AG09309 (cell line): Measurements from ENCODE around the gene DRICH1.
"Not testable (repeated sequence)": the region's sequence is repeated elsewhere in the genome, so short reads cannot be mapped to it uniquely, and the experiment has no call there.

Experiments
- DNase-seq: peaks from one replicate; pipeline ENCODE4 v3.0.0-alpha.2; 2010; ENCODE audit warnings: low read depth
- H3K4me3 ChIP-seq: 2 replicates; pipeline ENCODE4 v1.5.1; 2011; ENCODE audit warnings: mild to moderate bottlenecking, low read depth, low read length, moderate library complexity; ENCODE audit not compliant: control insufficient read depth
- CTCF ChIP-seq: IDR thresholded peaks from 2 replicates; pipeline ENCODE4 v1.5.1; 2011; ENCODE audit warnings: mild to moderate bottlenecking, low read depth, low read length, inconsistent platforms; ENCODE audit not compliant: insufficient read depth, control insufficient read depth; ENCODE audit errors: missing control alignments

Gene DRICH1

GRCh38 chr22:23574877-23575276 is 57.2 kb downstream of the DRICH1 start:
- no peak for TF ChIP-seq CTCF
- DNase-seq = no peak

DNA sequence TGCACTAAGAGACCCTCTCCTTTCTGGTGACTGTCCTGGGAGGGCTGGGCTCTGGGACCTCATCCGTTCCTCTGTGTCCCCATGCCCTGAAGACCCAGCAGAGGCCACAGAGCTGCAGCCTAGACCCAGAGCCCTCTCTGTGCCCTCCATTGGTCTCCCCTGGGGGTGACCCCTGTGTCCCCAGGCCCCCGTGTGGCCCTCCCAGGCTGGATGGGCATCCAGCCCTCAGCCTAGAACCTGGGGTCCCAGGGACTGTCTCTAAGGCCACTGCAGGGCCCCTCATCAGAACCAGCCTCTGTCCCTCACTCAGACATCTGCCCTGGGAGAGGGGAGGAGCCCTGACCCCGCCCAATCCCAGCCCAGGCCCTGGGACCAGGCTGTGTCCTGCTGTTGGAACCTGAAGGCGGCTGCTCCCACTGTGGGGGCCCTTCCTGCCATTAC is 57.7 kb downstream of the DRICH1 start:
- no peak for DNase-seq
- no peak overlapping the region for H3K4me3 ChIP-seq
- TF ChIP-seq CTCF = no peak

More at GRCh38 chr22:23574877-23575276, 57.2 kb downstream of the DRICH1 start:
- H3K4me3 ChIP-seq = no peak overlapping the region

DNA sequence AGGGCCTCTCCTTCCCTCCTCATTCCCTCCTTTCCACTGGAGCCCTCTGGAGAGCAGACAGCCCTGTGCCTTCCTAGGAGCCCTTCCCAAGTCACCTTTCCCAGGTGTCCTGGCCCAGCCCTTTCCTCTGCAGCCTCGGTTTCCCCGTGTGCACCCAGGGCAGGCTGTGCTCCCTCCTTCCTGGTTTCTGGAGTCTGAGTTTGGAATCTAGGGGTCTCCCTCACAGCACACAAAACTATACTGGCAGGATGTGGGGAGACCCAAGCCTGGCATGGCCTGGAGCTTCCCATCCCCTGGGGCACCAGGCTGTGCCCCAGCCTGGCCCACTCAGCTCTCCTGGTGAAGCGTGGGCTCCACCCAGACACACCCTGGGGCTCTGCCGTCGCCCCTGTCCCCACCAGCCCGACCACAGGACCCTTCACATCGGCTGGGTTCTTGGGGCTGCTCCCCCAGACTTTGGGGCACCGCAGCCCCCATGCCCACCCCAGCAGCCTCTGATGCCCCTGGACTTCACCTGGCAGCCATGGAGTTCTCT is 58.4 kb downstream of the DRICH1 start:
- H3K4me3 ChIP-seq, DNase-seq: not testable (repeated sequence)

DNA sequence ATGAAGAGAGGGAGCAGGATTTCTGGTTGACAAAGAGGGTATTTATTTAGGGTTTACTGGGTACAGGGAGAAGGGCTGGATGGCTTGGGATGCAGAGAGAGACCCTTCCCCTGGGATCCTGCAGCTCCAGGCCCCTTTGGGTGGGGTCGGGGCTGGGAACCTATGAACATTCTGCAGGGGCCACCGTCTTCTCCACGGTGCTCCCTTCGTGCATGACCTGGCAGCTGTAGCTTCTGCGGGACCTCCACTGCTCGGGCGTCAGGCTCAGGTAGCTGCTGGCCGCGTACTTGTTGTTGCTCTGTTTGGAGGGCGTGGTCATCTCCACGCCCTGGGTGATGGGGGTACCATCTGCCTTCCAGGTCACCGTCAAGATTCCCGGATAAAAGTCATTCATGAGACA is 59.0 kb downstream of the DRICH1 start:
- not testable (repeated sequence) for H3K4me3 ChIP-seq, DNase-seq

DNA sequence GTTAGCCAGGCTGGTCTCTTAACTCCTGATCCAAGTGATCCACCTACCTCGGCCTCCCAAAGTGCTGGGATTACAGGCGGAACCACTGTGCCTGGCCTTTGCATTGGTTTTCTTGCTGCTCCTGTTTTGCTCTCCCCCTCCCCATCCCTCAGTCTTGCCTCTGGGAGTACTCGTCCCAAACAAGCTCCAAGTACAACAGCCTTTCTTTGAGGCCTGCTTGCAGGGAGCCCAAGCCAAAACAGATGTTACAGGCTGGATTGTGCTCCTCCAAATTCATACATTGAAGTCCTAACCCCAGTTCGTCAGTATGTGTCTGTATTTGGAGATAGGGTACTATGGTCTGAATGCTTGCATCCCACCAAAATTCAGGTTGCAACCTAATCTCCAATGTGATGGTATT is 60.6 kb downstream of the DRICH1 start:
- no peak for DNase-seq
- TF ChIP-seq CTCF = no peak
- H3K4me3 ChIP-seq = no peak overlapping the region

GRCh38 chr22:23570681-23571080 is 61.4 kb downstream of the DRICH1 start:
- no peak overlapping the region for H3K4me3 ChIP-seq
- DNase-seq = no peak
- TF ChIP-seq CTCF = no peak

DNA sequence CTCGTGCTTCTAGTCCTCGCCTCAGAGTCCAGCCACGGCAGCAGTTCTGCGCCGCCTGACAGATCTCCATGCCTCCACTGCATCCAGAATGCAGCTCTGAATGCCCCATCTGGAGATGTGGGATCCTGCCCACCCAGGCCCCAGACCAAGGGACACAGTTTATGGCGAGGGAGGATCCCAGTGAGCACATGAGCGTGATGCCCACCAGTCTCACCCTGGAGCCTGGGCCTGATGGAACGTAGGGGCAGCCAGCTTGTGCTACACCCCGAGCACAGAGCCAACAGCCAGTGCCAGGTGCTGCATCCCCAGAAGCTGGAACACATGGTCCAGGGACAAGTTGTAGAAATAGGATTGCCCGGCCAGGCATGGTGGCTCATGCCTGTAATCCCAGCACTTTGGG is 62.4 kb downstream of the DRICH1 start:
- no peak for DNase-seq
- no peak for TF ChIP-seq CTCF
- H3K4me3 ChIP-seq = no peak overlapping the region

DNA sequence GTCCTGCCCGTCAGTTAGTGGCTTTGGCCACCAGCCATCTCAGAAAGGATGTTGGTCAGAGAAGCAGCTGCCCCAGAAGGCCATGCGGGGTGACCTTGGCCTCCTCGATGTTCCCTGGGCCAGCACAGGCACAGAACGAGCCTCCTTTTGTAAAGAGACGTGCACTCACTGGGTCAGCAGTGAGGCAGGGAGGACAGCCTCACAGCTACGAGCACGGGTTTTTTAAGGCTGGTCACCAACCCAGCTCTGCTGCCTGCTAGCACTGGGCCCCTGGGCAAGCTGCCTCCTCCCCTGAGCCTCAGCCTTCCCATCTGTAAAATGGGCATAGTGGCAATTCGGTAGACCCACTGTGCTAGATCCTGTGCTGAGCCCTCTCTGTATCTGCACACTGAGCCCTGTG is 62.8 kb downstream of the DRICH1 start:
- no peak overlapping the region for H3K4me3 ChIP-seq
- no peak for DNase-seq
- TF ChIP-seq CTCF = no peak
